GM19238 (cell line): Measurements from ENCODE around the gene TMEM200B.
"Not testable (repeated sequence)": the region's sequence is repeated elsewhere in the genome, so short reads cannot be mapped to it uniquely, and the experiment has no call there.

Experiments
- DNase-seq: peaks from one replicate; pipeline ENCODE4 v3.0.0; 2011; ENCODE audit warnings: low spot score; ENCODE audit not compliant: insufficient read length

Gene TMEM200B

DNA sequence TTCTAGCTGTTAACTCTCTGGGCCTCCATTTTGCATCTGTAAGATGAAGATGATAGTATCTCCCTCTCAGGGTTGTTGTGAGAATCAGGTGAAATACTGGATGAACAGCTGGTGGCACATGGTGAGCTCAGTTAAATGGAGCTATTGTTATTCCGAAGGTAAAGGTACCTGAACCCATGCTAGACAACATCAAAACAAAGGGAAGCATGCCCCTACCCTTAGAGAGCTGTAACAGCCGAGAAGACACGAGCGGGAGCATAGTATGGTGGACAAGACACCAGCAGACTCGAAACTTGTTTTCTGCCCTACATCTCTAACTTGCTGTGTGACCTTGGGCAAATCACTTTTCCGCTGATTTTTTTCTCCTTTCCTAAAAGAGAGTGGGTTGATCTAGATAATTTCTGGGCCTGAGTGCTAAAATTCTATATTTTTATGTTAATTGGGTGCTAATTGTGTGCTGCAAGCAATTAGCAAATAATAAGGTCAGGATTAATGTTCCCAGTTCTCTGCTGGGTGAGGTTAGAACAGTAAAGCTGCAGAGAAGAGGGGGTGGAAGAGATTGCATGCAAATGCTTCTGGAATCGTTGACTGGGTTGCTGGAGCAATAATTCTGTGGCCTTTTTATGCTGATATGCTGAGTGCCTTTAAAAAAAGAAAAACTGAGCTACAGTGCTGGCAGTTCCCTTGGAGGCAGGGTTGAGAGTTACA is 10.8 kb downstream of the TMEM200B start:
- no peak for DNase-seq

DNA sequence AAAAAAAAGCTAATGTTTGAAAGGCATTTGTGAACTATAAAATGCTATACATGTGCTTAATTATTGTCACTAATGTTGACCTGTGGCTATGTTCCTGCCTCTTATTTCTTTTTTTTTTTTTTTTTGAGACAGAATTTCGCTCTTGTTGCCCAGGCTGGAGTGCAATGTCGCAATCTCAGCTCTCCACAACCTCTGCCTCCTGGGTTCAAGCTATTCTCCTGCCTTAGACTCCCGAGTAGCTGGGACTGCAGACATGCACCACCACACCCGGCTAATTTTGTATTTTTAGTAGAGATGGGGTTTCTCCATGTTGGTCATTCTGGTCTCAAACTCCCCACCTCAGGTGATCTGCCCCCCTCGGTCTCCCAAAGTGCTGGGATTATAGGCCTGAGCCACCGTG is 15.7 kb downstream of the TMEM200B start:
- DNase-seq: not testable (repeated sequence)

- no peak for DNase-seq
These were observed 17.9 kb downstream of the TMEM200B start for GRCh38 chr1:29105822-29106221.

DNA sequence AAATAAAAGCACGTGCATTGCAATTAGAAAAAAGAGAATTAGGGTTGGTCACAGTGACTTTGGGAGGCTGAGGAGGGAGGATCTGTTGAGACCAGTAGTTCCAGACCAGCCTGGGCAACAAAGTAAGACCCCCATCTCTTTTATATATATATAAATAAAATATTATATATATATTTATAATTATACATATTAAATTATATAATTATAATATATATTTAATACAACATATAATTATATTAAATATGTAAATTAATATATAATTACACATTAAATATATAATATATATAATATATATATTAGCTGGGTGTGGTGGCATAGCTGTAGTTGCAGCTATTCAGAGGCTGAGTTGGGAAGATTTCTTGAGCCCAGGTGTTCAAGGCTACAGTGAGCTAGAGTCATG is 23.2 kb downstream of the TMEM200B start:
- no peak for DNase-seq

- no peak for DNase-seq
These were observed 24.4 kb downstream of the TMEM200B start for GRCh38 chr1:29099286-29099685.

DNA sequence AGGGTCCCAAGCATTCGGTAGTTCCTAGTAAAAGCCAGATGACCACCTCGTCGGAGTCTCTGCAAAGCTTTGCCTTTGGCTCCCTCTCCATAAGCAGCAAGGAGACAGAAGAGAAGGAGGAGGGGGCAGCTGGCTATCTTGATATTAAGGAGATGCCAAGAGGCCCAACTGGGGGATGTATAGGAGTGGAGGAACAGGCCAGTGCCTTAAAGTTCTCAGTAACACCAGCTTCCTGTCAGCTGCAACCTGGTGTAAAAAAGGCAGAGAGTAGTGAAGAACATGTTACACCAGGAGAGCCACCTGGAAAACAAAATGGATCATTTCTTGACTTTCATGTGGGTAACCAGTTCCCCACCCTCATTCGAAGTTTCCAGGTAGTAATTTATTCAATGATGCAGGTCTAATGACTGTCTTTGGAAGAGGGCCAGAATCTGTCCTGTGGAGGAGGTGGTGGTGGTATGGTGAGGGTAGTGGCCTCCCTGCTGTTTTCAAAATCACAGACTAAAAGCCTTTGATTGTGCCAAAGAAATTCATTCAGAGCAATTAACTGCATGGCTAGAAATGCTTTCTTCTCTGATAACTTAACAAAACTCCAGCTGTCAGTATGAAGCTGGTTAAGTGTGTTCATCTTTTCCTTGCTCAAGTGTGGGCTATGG is 27.3 kb downstream of the TMEM200B start:
- no peak for DNase-seq

DNA sequence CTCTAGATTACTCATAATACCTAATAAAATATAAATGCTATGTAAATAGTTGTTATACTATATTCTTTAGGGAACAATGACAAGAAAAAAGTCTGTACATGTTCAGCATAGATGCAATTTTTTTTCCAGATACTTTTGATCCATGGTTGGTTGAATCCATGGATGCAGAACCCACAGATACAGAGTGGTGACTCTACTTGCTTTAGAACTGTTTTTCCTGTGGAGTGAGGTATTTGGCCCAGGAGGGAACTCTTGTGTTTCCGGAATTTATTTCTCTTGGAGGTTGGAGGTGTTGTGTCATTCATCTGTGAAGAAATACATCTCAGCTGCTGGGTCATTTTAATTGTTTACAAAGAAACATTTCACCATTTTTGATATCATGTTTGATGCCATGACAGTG is 28.7 kb downstream of the TMEM200B start:
- DNase-seq: no peak

- no peak for DNase-seq
These were observed 29.3 kb downstream of the TMEM200B start for GRCh38 chr1:29094433-29094832.

- DNase-seq: not testable (repeated sequence)
These were observed 31.0 kb downstream of the TMEM200B start for GRCh38 chr1:29092704-29093103.

DNA sequence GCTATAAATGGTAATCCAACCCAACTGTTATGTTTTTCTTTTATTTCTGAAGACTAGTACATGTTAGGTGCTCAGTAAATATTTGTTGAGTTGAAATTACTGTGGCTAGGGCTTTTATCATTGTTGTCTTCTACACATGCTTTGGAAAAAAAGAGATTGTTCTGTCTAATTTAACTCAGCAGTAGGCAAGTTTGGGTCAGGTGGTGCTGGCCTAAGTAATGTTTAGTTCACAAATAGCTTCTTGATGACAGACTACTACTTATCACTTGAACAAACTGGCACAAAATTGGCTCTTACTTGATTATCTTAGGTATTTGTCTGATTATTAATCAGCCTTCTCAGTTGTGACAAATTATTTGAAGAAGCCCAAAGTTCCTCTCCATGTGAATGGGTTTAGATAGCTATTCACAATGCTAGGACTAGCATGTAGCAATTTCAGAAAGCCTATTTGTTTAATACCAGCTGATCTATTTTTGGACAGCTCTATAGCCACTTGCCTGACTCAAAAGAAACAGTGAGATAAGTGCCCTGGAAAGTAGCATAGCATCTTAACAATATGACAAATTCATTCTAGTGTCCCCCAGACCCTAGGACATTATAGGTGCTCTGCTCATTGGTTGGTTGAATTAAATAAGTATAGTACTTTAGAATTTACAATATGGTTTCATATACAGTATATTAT is 32.6 kb downstream of the TMEM200B start:
- no peak for DNase-seq

- DNase-seq: no peak
These were observed 39.5 kb downstream of the TMEM200B start for GRCh38 chr1:29084196-29084521.

DNA sequence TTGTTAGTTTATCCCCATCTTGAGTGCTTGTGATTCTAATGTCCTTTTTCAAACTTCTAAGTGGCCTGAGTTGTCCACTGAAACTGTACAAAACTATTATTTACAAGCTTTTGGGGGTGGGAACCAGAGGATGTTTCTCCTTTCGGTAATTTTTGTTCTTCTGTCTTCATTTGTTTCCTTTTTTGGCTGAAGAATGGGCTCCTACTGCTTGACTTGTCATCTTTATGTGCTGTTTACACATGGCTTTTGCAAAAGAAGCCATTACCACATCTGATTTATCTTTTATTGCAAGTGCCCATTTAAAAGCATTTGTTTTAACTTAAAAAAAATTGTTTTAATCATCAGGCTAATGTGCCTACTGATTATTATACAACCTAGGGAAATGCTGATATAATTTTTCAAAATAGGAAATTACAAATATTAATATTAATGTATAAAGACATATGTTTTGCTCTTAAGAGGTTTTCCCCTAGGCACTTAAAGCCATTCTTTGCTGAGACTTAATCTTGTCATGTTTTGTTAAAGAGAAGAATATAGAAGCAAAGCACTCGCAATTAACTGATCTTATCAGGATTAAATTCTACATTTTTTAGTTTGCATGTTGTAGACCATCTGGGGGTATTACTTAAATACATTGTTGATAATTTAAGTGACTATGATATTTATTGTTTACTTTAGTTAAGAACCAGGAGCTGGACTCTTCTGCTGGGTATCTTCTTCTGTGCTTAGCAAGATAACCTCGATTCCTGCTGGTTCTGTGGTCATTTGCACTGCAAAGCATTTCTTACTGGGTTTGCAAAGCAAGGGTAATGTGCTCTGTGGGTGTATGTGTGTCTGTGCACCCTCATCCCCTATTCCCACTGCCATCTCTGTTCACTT is 40.1 kb downstream of the TMEM200B start:
- no peak for DNase-seq

GRCh38 chr1:29082519-29082918 is 41.2 kb downstream of the TMEM200B start:
- no peak for DNase-seq

- no peak for DNase-seq
These were observed 42.5 kb downstream of the TMEM200B start for GRCh38 chr1:29081201-29081600.

GRCh38 chr1:29079916-29080629 is 43.6 kb downstream of the TMEM200B start:
- not testable (repeated sequence) for DNase-seq

GRCh38 chr1:29077155-29077554 is 46.5 kb downstream of the TMEM200B start:
- no peak for DNase-seq
